Brain microvascular endothelial cell (primary cell): ENCODE data around the gene TFR2.

Experiments used
- DNase-seq: peaks from one replicate; pipeline ENCODE4 v3.0.0-alpha.2; 2020
- H3K27ac ChIP-seq: fragments of 250-450 bp; sonication (Bioruptor Pico); 2 replicates; pipeline ENCODE4 v1.5.1; 2020; ENCODE audit warnings: mild to moderate bottlenecking, moderate library complexity
- H3K27me3 ChIP-seq: fragments of 250-450 bp; sonication (Bioruptor Pico); replicated peaks from 2 replicates; pipeline ENCODE4 v1.5.1; 2020; ENCODE audit warnings: mild to moderate bottlenecking
- H3K36me3 ChIP-seq: fragments of 250-450 bp; sonication (Bioruptor Pico); replicated peaks from 2 replicates; pipeline ENCODE4 v1.5.1; 2020; ENCODE audit warnings: mild to moderate bottlenecking
- H3K4me3 ChIP-seq: 2 replicates; pipeline ENCODE4 v1.5.1; 2011; ENCODE audit warnings: low read depth, mild to moderate bottlenecking, control low read depth, low read length, moderate library complexity
- in situ Hi-C: cut with HindIII; loops from 2 replicates; pipeline ENCODE4 v1.10.0; 2017; ENCODE audit warnings: low sequenced_read_pairs, low pct_ligation_motif_present
- TF ChIP-seq, protein P1 (sequence below): IDR thresholded peaks from 2 replicates; pipeline ENCODE4 v1.5.1; 2011; ENCODE audit warnings: low read depth, mild to moderate bottlenecking, moderate library complexity, low read length, control low read depth, inconsistent platforms; ENCODE audit errors: missing control alignments

TFR2 gene

DNA sequence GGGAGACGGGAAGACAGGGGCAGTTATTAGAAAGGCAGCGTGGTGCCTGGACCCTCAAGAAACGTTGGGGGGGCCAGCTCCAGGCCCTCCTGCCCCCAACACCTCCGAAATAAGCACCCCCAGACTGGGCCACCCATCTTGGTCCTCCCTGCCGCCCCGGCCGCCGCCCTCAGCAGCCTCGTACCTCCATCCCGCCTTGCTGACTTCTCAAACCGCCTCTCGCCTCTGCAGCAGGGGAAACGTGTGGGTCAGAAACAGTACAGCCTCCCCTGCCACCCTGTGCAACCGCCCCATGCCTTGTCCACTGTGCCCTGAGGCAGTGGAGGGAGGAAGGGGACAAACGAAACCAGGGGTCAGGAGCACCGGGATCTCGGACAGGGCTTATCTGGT lies 45.5 kb upstream of the TFR2 start:
- Histone ChIP-seq H3K4me3 (no peak overlapping the region), H3K27ac (no peak overlapping the region), H3K27me3 (no peaks in the 10 kb centered on the region), H3K36me3 (peaks cover 56% of the 10 kb centered on the region)
- in situ Hi-C loops = no loop called here
- TF ChIP-seq, protein P1, sequence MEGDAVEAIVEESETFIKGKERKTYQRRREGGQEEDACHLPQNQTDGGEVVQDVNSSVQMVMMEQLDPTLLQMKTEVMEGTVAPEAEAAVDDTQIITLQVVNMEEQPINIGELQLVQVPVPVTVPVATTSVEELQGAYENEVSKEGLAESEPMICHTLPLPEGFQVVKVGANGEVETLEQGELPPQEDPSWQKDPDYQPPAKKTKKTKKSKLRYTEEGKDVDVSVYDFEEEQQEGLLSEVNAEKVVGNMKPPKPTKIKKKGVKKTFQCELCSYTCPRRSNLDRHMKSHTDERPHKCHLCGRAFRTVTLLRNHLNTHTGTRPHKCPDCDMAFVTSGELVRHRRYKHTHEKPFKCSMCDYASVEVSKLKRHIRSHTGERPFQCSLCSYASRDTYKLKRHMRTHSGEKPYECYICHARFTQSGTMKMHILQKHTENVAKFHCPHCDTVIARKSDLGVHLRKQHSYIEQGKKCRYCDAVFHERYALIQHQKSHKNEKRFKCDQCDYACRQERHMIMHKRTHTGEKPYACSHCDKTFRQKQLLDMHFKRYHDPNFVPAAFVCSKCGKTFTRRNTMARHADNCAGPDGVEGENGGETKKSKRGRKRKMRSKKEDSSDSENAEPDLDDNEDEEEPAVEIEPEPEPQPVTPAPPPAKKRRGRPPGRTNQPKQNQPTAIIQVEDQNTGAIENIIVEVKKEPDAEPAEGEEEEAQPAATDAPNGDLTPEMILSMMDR = no peak
- no peak for DNase-seq

DNA sequence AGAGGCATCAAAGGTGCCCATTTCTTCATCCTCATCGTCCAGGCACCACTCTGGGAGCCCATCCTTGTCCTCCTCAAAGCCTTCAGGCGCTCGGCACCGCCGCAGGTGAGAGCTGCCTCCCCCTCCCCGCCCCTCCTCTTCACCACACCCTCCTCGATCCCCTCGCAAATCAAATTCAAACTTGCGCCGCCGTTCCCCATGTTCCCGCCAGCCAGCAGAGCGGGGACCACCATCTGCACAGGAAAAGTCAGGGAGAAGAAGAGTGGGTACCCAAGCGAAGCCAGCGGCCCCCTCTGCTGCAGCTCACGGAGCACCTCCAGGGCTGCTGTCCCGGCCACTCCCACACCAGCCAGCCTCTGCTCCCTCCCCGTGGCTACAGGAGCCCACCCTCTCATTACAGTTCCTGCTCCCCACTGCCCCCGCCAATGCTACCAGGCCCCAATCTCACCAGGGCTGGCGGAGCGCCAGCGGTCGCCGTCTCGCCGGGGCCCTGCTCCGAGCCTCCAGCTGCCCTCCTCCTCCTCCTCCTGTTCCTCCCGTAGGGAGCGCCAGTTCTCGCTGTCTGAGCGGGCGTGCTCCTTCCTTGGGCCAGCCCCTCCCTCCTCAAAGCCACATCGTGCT lies 45.0 kb upstream of the TFR2 start:
- Histone ChIP-seq H3K4me3 (no peak overlapping the region), H3K27me3 (no peaks in the 10 kb centered on the region), H3K36me3 (peaks cover 61% of the 10 kb centered on the region), H3K27ac (no peak overlapping the region)
- DNase-seq = no peak
- TF ChIP-seq, protein P1 = no peak
- in situ Hi-C loops = no loop called here

DNA sequence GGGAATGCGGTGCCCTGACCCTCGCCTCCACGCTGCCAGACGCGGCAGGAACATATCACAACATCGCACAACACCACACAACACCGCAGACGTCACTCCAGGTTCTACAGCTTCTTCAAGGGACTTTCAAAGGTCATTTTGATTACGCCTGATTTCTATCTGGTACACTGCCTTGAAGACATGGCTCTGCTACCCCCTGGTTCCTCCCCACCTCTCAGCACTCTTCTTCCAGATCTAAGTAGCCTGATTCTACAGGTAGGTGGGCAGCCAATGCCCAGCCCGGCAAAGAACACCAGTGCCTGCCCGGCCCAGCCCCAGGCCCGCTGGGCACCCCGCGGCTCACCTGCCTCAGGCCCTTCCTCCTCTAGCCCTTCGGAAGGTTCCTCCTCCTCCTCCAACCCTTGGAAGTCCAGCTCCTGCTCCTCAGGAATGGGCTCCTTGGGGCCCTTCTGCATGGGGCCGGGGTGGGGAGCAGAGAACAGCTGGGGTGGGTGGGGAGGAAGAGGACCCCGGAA lies 44.3 kb upstream of the TFR2 start:
- H3K27ac ChIP-seq = no peak overlapping the region
- in situ Hi-C loops = no loop called here
- DNase-seq = no peak
- H3K36me3 ChIP-seq = peaks cover 60% of the 10 kb centered on the region
- no peaks in the 10 kb centered on the region for H3K27me3 ChIP-seq
- TF ChIP-seq, protein P1 = no peak
- no peak overlapping the region for H3K4me3 ChIP-seq

DNA sequence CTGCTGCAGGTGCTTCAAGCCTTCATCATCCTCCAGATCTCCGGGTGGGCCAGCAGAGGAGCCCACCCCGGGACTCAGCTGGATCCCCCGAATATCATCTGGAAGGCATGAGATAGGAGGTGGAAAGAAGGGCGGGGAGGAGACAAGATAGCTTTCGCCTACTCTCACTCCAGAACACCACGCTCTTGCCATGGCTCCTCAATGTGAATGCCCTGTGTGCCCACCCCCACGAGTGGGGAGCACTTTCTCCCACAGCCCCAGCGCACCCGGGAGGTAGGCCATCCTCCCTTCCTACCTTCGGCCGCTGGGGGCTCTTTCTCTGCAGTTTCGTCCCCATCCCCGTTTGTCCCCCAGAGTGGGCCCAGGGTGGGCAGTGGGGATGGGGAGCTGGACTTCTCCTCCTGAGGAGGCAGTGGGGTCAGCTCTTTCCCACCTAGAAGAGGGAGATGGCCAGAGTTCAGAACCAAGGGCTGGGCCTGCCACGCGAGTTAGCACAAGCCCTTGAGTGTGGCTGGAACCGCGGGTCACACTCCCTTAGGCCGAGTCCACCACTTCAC lies 43.8 kb upstream of the TFR2 start:
- no peak for DNase-seq
- Histone ChIP-seq H3K27me3 (no peaks in the 10 kb centered on the region), H3K4me3 (no peak overlapping the region), H3K36me3 (peaks cover 64% of the 10 kb centered on the region), H3K27ac (no peak overlapping the region)
- TF ChIP-seq, protein P1 = no peak
- in situ Hi-C loops = no loop called here

DNA sequence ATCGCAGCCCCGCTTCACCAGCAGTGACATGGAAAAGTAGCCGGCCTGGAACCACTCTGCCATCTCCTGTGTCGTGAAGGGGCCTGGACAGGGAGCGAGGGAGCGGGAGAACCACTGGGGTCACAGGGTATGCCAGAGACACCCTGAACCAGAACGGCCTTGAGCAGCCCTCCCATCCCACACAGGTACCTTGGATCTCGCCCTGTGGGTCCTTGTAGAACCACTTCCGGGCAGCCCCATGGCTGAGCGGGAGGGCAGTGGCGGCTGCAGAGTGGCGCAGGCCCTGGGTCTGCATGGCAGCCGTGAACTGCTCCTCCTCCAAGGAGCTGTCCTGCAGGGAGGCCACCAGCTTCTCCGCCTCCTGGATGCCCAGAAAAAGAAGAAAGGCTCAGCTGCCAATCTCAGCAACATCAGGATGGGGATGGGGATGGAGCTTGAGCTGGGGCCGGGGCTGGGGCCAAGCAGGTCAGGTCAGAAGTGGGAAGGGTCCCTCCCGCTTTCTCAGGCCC lies 43.2 kb upstream of the TFR2 start:
- in situ Hi-C loops = no loop called here
- H3K4me3 ChIP-seq = no peak overlapping the region
- no peak for DNase-seq
- no peak overlapping the region for H3K27ac ChIP-seq
- H3K36me3 ChIP-seq = peaks cover 67% of the 10 kb centered on the region
- TF ChIP-seq, protein P1 = no peak
- H3K27me3 ChIP-seq = no peaks in the 10 kb centered on the region
